Measurements from ENCODE around the gene CHIC2. TPM values are rescaled to one million over a fixed set of nuclear protein-coding genes. Genes with fewer than 3 reads are reported as not detected.
A peak's percentile ranks its signal among the peaks of the same experiment; 100 is the strongest.

CHIC2 gene
- total RNA-seq, 4 donors from 2014 or later = 29.8 to 40.4 (median 33.6) TPM

GRCh38 chr4:53962516-53963225, 101.7 kb downstream of the CHIC2 start:
- peak; percentile 68 for DNase-seq (ENCODE audit: extremely low spot score)
- H3K36me3 ChIP-seq = no peaks in the 10 kb centered on the region
- 65% methylated on average over 4 of the region's 4 CpGs for WGBS
- intact Hi-C loops (cut with DNase I) = no loop called here
- no peaks in the 10 kb centered on the region for H3K27me3 ChIP-seq
- TF ChIP-seq EP300 (IDR thresholded peaks at IDR 0.05) (no peak), POLR2A (IDR thresholded peaks at IDR 0.05; ENCODE audit: low read depth) (no peak), CTCF (IDR thresholded peaks at IDR 0.05) (no peak), POLR2AphosphoS5 (IDR thresholded peaks at IDR 0.05) (no peak)
- no peaks in the 10 kb centered on the region for H3K9me3 ChIP-seq
- H3K4me1 ChIP-seq = no peaks in the 10 kb centered on the region
- no peak overlapping the region for H3K4me3 ChIP-seq
- H3K27ac ChIP-seq (replicated peaks in 1 of 4) = no peak overlapping the region

DNA sequence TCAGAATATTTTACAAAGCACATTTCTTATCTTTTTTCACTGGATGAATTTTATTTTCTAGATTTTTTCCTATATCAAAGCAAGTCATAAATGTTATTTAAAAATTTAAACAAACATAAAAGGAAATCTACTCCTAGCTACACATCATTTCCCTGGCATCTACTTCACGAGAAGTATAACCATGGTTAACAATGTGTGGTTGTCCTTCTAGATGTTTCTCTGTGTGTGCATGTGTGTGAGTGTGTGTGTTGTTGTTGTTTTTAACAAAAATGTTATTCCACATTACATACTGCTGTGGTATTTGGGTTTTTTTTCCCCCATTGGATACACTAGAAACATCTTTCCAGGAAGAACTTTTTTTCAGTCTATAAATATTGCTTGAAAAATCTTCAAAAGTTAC, 103.1 kb downstream of the CHIC2 start:
- Histone ChIP-seq H3K27me3 (no peaks in the 10 kb centered on the region), H3K4me3 (no peak overlapping the region), H3K4me1 (no peaks in the 10 kb centered on the region), H3K9me3 (no peaks in the 10 kb centered on the region), H3K27ac (replicated peaks in 1 of 4) (no peak overlapping the region), H3K36me3 (no peaks in the 10 kb centered on the region)
- TF ChIP-seq POLR2A (IDR thresholded peaks at IDR 0.05; ENCODE audit: low read depth) (no peak), POLR2AphosphoS5 (IDR thresholded peaks at IDR 0.05) (no peak), EP300 (IDR thresholded peaks at IDR 0.05) (no peak), CTCF (IDR thresholded peaks at IDR 0.05) (no peak)
- DNase-seq (ENCODE audit: extremely low spot score) = no peak
- 91% methylated on average over 1 of the region's 1 CpG for WGBS
- intact Hi-C loops (cut with DNase I) = no loop called here

DNA sequence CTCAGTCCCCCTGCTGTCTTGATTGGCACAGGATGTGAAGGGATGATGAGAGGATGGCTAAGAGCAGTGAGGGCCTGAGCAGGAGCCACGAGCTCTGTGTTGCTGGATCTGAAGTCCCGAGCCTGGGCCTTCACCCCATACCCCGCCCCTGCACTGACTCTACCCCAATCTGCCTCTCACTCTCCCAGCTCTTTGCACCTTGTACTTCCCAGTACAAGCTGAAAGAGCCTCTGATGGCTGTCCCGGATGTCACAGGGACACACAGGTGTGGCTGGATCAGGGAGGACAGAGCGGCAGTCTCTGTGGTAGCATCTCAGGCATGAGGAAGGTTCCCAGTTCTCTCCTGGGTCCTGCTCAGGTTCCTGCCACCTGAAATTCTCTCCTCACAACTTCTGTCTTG, 103.6 kb downstream of the CHIC2 start:
- Histone ChIP-seq H3K4me1 (no peaks in the 10 kb centered on the region), H3K9me3 (no peaks in the 10 kb centered on the region), H3K36me3 (no peaks in the 10 kb centered on the region), H3K4me3 (no peak overlapping the region), H3K27me3 (peaks cover 0 to 4% (median 0%) of the 10 kb centered on the region in 4 donors), H3K27ac (replicated peaks in 1 of 4) (no peak overlapping the region)
- intact Hi-C loops (cut with DNase I) = no loop called here
- 100% methylated on average over 4 of the region's 5 CpGs for whole genome bisulfite sequencing
- peak; percentile 79 for DNase-seq (ENCODE audit: extremely low spot score)
- TF ChIP-seq CTCF (IDR thresholded peaks at IDR 0.05) = no peak
- TF ChIP-seq POLR2A (IDR thresholded peaks at IDR 0.05; ENCODE audit: low read depth) = no peak
- TF ChIP-seq EP300 (IDR thresholded peaks at IDR 0.05) = no peak
- no peak for TF ChIP-seq POLR2AphosphoS5 (IDR thresholded peaks at IDR 0.05)

Small RNA genes lying within 50 kb of the gene (small RNA-seq; reads per million reads assigned to genes)
- gene AC110792.1 = 0 reads per million in 3 donors
- 0 reads per million in 3 donors for gene AC110792.3

Other genes starting within 250 kb of the CHIC2 start
- not detected for gene GSX2, start 35.6 kb upstream of the CHIC2 start, total RNA-seq
- gene PDGFRA, start 164.7 kb upstream of the CHIC2 start, total RNA-seq = 100 to 1,000 TPM in 3 of 4 donors, 10 to 100 TPM in 1; 95.2 to 181 (median 114) TPM